GM18508 (cell line): ENCODE data around the gene TFPI.
"Not testable (repeated sequence)": the region's sequence is repeated elsewhere in the genome, so short reads cannot be mapped to it uniquely, and the experiment has no call there.

ENCODE experiments used
- ATAC-seq: cut with Tn5 transposase; IDR thresholded peaks from one replicate; pipeline ENCODE4 v1.9.1; 2021; ENCODE audit warnings: moderate number of reproducible peaks; ENCODE audit not compliant: insufficient read depth, unreplicated experiment

Gene TFPI

GRCh38 chr2:187529977-187530721, 24.1 kb downstream of the TFPI start:
- ATAC-seq: no peak

DNA sequence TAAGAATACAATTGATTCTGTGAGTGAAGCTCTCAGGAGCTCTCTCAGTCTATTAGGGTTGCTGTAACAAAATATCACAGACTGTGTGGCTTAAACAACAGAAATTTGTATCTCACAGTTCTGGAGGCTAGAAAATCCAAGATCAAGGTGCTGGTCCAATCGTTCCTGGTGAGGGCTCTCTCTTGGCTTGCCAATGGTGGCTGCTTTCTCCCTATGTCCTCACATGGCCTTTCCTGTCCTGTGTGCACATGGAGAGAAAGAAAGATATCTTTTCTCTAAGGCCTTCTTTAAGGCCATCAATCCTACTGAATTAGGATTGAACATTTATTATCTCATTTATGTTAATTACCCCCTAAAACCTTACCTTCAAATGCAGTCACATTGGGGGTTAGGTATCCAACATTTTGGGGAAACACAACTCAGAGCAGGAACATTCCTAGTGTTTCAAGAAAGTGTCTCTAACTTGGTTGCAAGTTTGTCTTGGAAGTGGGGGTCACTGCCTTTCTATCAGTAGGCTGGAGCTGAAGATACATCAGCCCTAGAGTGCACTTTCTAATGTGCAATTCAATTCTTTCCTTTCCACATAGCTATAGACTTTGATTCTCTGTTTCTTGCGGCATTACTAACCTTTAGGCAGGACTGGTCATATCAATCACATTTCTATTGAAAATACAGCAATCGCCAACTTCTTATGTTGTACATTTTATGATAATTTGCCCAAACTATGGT, 24.8 kb downstream of the TFPI start:
- no peak for ATAC-seq

DNA sequence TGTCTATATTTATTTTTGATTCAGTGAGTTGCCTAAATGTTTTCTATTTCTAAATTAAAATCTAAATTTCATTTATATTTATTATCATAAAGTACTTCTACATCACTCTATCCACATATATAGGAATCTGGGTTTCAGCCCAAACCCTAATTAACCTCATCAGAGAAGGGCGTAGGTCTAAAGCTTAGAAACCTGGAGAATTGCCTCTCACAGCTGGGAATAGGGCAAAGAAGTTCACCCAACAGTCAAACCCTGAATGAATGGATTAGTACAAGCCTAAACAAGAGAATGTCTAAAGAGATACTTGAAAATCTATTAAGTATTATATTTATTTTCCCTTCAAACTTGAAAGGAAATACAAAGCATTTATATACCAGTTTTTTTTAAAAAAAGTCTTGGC, 26.2 kb downstream of the TFPI start:
- no peak for ATAC-seq

DNA sequence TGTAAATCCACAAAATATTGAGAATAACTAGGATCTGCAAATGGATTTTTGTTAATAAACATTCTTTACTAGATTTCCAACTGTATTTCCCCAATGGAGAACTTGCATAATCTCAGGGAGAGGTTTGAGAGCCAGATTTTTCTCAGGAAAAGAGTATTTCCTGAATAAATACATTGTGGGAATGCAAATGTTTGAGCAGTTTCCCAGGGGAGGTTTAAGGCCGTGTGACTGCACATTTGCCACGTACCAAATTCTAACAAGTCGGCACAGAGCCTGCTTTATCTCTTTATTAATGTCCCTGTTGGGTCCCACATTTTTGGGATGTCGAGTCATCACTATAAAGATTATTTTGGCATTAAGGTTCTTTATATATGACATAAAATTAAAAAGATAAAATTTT, 27.0 kb downstream of the TFPI start:
- no peak for ATAC-seq

DNA sequence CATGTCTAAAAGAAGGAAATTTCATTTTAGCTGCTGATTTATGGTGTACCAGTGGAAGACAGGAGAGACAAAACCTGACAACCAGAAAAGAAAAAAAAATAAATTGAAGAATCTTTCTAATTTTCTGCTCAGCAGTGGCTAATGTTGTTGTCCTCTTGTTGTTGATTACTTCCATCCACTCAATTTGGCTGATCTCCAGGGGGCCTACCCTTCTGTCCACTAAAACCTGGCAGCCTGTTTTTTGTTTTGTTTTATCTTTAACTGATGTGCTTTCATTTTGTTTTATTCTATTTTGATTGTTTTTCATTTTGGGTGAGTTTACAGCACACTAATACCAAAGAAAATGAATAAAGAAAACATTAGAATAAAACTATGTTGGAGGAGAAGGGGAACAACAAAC, 27.4 kb downstream of the TFPI start:
- ATAC-seq: no peak

- ATAC-seq: no peak
Measured at GRCh38 chr2:187525163-187525900, 28.9 kb downstream of the TFPI start.

GRCh38 chr2:187523325-187523724, 30.9 kb downstream of the TFPI start:
- no peak for ATAC-seq

DNA sequence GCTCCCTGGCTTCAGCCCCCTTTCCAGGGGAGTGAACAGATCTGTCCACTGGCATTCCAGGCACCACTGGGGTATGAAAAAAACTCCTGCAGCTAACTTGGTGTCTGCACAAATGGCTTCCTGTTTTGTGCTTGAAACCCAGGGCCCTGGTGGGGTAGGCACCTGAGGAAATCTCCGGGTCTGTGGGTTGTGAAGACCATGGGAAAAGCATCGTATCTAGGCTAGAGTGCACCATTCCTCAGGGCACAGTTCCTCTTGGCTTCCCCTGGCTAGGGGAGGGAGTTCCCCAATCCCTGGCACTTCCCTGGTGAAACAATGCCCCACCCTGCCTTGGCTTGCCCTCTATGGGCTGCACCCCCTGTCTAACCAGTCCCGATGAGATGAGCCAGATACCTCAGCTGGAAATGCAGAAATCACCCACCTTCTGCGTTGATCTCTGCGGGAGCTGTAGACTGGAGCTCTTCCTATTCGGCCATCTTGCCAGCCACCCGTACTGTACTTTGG, 34.1 kb downstream of the TFPI start:
- ATAC-seq: no peak

GRCh38 chr2:187519419-187520120, 34.7 kb downstream of the TFPI start:
- ATAC-seq: no peak

- ATAC-seq: not testable (repeated sequence)
Measured at GRCh38 chr2:187517750-187518361, 36.4 kb downstream of the TFPI start.

- not testable (repeated sequence) for ATAC-seq
Measured at GRCh38 chr2:187516630-187517510, 37.4 kb downstream of the TFPI start.

DNA sequence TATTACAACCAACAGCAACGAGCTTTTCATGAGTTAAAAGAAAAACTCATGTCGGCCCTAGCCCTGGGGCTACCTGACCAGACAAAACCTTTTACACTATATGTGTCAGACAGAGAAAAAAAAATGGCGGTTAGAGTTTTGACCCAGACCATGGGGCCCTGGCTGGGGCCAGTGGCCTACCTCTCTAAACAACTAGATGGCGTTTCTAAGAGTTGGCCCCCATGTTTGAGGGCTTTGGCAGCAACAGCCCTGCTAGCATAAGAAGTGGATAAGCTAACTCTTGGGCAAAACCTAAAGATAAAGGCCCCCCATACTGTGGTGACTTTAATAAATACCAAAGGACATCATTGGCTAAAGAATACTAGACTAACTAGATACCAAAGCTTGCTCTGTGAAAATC, 39.3 kb downstream of the TFPI start:
- no peak for ATAC-seq

DNA sequence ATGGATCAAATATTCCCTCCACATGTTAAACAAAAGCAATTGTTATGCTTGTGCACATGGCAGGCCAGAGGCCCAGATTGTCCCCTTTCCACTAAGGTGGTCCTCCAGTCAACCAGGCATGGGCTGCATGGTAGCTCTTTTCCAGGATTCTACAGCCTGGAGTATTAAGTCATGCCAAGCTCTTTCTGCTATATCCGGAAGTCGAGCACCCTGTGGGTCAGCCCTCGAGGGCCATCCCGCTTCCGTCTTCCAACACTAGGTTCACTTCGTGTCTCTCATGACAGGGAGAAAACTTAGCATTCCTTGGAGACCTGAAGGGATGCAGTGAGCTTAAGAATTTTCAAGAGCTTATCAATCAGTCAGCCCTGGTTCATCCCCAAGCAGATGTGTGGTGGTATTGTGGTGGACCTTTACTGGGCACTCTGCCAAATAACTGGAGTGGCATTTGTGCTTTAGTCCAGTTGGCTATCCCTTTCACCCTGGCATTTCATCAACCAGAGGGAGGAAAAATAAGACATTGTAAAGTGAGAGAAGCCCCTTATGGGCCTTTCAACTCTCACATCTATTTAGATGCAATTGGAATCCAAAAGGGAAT, 39.9 kb downstream of the TFPI start:
- not testable (repeated sequence) for ATAC-seq

DNA sequence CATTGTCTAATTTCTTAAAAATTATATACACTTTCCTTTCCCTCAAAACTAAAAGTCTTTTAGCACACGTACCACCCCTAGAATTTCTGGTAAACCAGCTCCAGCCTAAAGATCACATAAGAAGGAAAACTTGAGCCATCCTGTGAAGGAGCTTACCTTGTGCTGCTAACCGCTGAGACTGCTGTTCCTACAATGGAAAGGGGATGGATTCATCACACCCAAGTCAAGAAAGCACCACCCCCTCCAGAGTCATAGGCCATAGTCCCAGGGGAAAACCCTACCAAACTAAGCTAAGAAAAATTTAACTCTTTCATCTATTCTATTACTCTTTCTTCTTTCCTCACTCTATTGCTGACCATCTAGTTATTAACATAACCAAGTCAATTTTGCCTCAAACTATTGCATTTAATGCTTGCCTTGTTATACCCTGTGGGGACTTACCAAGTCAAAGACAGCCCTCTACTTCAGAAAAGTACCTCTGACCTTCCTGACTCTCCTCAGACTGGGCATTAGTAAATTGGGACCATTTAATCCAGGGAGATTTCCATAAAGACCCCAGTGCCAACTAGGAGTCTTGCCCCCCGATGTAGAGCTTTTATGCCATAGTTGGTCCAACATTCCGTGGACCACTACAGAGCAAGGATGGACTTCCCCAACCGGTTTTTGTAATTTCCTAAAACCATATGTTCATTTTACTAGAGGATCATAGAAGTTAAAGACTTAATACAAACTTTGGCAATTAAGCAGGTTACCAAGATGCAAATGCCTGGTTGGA, 40.6 kb downstream of the TFPI start:
- not testable (repeated sequence) for ATAC-seq

DNA sequence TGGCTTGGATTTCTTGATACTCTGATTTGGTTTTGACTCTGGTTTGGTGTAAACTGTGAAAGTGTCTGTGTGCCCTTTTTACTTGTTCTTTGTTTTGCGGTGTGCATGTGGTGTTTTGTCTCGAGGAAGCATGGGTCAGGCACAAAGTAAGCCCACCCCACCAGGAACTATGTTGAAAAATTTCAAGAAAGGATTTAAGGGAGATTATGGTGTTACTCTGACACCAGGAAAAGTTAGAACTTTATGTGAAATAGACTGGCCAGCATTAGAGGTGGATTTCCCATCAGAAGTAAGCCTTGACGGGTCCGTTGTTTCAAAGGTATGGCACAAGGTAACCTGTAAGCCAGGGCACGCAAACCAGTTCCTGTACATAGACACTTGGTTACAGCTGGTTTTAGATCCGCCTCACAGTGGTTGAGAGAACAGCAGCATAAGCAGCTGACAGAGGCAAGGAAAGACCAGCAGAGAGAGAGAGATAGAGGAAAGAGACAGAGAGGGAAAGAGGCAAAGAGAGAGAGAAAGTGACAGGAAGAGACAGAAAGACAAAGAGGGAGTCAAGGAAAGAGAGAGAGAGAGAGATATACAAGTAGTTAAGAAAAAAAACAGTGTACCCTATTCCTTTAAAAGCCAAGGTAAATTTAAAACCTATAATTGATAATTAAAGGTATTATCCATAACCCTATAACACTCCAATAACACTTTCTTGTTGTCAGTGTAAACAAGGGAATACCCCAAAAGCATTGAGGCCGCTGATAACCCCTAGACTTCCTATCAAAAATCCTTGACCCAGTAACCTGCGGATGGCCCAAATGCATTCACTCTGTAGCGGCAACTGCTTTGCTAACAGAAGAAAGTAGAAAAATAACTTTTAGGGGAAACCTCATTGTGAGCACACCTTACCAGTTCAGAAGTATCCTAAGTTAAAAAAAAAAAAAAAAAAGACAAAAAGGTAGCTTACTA, 42.6 kb downstream of the TFPI start:
- ATAC-seq: no peak

DNA sequence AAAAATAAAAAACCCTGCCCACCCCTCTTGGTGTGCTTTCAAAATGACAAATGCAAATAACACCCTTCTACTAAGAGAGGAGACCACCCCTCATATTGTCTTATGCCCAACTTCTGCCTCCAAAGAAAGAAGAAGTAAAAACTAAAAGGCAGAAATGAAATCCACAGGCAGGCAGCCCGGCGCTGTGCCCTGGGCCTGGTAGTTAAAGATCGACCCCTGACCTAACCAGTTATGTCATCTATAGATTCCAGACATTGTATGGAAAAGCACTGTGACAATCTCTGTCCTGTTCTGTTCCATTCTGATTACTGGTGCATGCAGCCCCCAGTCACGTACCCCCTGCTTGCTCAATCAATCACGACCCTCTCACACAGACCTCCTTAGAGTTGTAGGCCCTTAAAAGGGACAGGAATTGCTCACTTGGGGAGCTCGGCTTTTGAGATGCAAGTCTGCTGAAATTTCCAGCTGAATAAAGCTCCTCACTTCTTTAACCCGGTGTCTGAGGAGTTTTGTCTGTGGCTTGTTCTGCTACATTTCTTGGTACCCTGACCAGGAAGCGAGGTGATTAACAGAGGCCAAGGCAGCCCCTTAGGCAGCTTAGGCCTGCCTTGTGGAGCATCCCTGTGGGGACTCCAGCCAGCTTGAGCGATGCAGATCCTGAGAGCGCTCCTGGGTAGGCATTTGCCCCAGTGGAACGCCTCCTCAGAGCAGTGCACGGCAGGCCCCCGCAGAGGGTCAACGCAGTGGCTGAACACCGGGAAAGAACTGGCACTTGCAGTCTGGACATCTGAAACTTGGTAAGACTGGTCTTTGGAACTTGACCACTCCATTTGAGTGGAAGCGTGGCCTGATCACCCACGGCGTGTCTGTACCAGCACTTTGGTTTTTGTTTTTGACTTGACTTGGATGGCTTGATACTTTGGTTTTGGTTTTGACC, 43.5 kb downstream of the TFPI start:
- ATAC-seq: not testable (repeated sequence)
